ENCODE results near the gene SH2D3A.
"Not testable (repeated sequence)": the region's sequence is repeated elsewhere in the genome, so short reads cannot be mapped to it uniquely, and the experiment has no call there.

Gene SH2D3A

GRCh38 chr19:6766357-6767080, 716 bp downstream of the SH2D3A start:
- in situ Hi-C loops (cut with HindIII; ENCODE audit: low pct_ligation_motif_present, low pct_unique_long_range_greater_than_20kb, low sequenced_read_pairs): no loop called here
- peak; percentile 24 for DNase-seq

GRCh38 chr19:6765738-6766356, 1.4 kb downstream of the SH2D3A start:
- in situ Hi-C loops (cut with HindIII; ENCODE audit: low pct_ligation_motif_present, low pct_unique_long_range_greater_than_20kb, low sequenced_read_pairs): no loop called here
- peak; percentile 43 for DNase-seq

- DNase-seq: not testable (repeated sequence)
Measured at GRCh38 chr19:6762253-6762797, 4.9 kb downstream of the SH2D3A start.

GRCh38 chr19:6761053-6761676, 6.1 kb downstream of the SH2D3A start:
- no peak for DNase-seq
- in situ Hi-C loops (cut with HindIII; ENCODE audit: low pct_ligation_motif_present, low pct_unique_long_range_greater_than_20kb, low sequenced_read_pairs): no loop called here

More at GRCh38 chr19:6762253-6762797, 4.9 kb downstream of the SH2D3A start:
- in situ Hi-C loops (cut with HindIII; ENCODE audit: low pct_ligation_motif_present, low pct_unique_long_range_greater_than_20kb, low sequenced_read_pairs): not testable (repeated sequence)

GRCh38 chr19:6760606-6761005, 6.6 kb downstream of the SH2D3A start:
- in situ Hi-C loops (cut with HindIII; ENCODE audit: low pct_ligation_motif_present, low pct_unique_long_range_greater_than_20kb, low sequenced_read_pairs): no loop called here
- DNase-seq: no peak

GRCh38 chr19:6754653-6755463, 12.4 kb downstream of the SH2D3A start:
- no peak for DNase-seq
- in situ Hi-C loops (cut with HindIII; ENCODE audit: low pct_ligation_motif_present, low pct_unique_long_range_greater_than_20kb, low sequenced_read_pairs): no loop called here

GRCh38 chr19:6754136-6754535, 13.1 kb downstream of the SH2D3A start:
- no peak for DNase-seq
- in situ Hi-C loops (cut with HindIII; ENCODE audit: low pct_ligation_motif_present, low pct_unique_long_range_greater_than_20kb, low sequenced_read_pairs): no loop called here

- peak; percentile 82 for DNase-seq
- in situ Hi-C loops (cut with HindIII; ENCODE audit: low pct_ligation_motif_present, low pct_unique_long_range_greater_than_20kb, low sequenced_read_pairs): no loop called here
Measured at GRCh38 chr19:6753178-6754031, 13.8 kb downstream of the SH2D3A start.

GRCh38 chr19:6752256-6753177, 14.7 kb downstream of the SH2D3A start:
- DNase-seq: no peak
- in situ Hi-C loops (cut with HindIII; ENCODE audit: low pct_ligation_motif_present, low pct_unique_long_range_greater_than_20kb, low sequenced_read_pairs): no loop called here

GRCh38 chr19:6751189-6751588, 16.0 kb downstream of the SH2D3A start:
- in situ Hi-C loops (cut with HindIII; ENCODE audit: low pct_ligation_motif_present, low pct_unique_long_range_greater_than_20kb, low sequenced_read_pairs): no loop called here
- DNase-seq: no peak

GRCh38 chr19:6750062-6750461, 17.2 kb downstream of the SH2D3A start:
- no peak for DNase-seq
- in situ Hi-C loops (cut with HindIII; ENCODE audit: low pct_ligation_motif_present, low pct_unique_long_range_greater_than_20kb, low sequenced_read_pairs): no loop called here

- DNase-seq; in situ Hi-C loops (cut with HindIII; ENCODE audit: low pct_ligation_motif_present, low pct_unique_long_range_greater_than_20kb, low sequenced_read_pairs): not testable (repeated sequence)
Measured at GRCh38 chr19:6748543-6748942, 18.7 kb downstream of the SH2D3A start.

- in situ Hi-C loops (cut with HindIII; ENCODE audit: low pct_ligation_motif_present, low pct_unique_long_range_greater_than_20kb, low sequenced_read_pairs): no loop called here
- DNase-seq: no peak
Measured at GRCh38 chr19:6745965-6746364, 21.3 kb downstream of the SH2D3A start.

- peak; percentile 87 for DNase-seq
- in situ Hi-C loops (cut with HindIII; ENCODE audit: low pct_ligation_motif_present, low pct_unique_long_range_greater_than_20kb, low sequenced_read_pairs): no loop called here
Measured at GRCh38 chr19:6744381-6745301, 22.6 kb downstream of the SH2D3A start.

- no peak for DNase-seq
- in situ Hi-C loops (cut with HindIII; ENCODE audit: low pct_ligation_motif_present, low pct_unique_long_range_greater_than_20kb, low sequenced_read_pairs): no loop called here
Measured at GRCh38 chr19:6743714-6744380, 23.4 kb downstream of the SH2D3A start.
